Fibroblast of villous mesenchyme (primary cell): Measurements from ENCODE around the gene YWHAB. TPM values are rescaled to one million over a fixed set of nuclear protein-coding genes. Genes with fewer than 3 reads are reported as not detected.

ENCODE experiments used
- DNase-seq: peaks from one replicate; pipeline ENCODE4 v3.0.0-alpha.2; 2010; ENCODE audit warnings: low read depth
- H3K4me3 ChIP-seq: 2 replicates; pipeline ENCODE4 v1.5.1; 2011; ENCODE audit warnings: low read depth, mild to moderate bottlenecking, low read length
- CTCF ChIP-seq: IDR thresholded peaks from 2 replicates; pipeline ENCODE4 v1.5.1; 2012; ENCODE audit warnings: low read depth, mild to moderate bottlenecking, low read length; ENCODE audit not compliant: insufficient read depth
- total RNA-seq: library from RNA; depleted of rRNA; stranded (reverse); fragments of >200 nt; gene quantifications from 2 replicates; pipeline ENCODE4 v1.2.3, GENCODE V29; 2012

Gene YWHAB
- total RNA-seq, 1 donor = 147 TPM

GRCh38 chr20:44921447-44921846 lies 35.9 kb downstream of the YWHAB start:
- DNase-seq = no peak
- H3K4me3 ChIP-seq = no peak overlapping the region
- no peak for TF ChIP-seq CTCF

GRCh38 chr20:44924541-44924940 lies 39.0 kb downstream of the YWHAB start:
- H3K4me3 ChIP-seq = no peak overlapping the region
- no peak for TF ChIP-seq CTCF
- peak; percentile 64 for DNase-seq

- DNase-seq = no peak
- no peak overlapping the region for H3K4me3 ChIP-seq
- TF ChIP-seq CTCF = no peak
Measured at GRCh38 chr20:44928595-44928994, 43.1 kb downstream of the YWHAB start.

- DNase-seq = no peak
- no peak for TF ChIP-seq CTCF
- H3K4me3 ChIP-seq = no peak overlapping the region
Measured at GRCh38 chr20:44930517-44931168, 45.1 kb downstream of the YWHAB start.

- no peak for TF ChIP-seq CTCF
- no peak overlapping the region for H3K4me3 ChIP-seq
- no peak for DNase-seq
Measured at GRCh38 chr20:44931911-44932310, 46.4 kb downstream of the YWHAB start.

- DNase-seq = no peak
- no peak overlapping the region for H3K4me3 ChIP-seq
- no peak for TF ChIP-seq CTCF
Measured at GRCh38 chr20:44932916-44933315, 47.4 kb downstream of the YWHAB start.

- no peak for DNase-seq
- no peak for TF ChIP-seq CTCF
- H3K4me3 ChIP-seq = no peak overlapping the region
Measured at GRCh38 chr20:44936510-44936909, 51.0 kb downstream of the YWHAB start.
